Heart left ventricle (tissue), 16 donors: ENCODE data around the gene CST9. TPM values are rescaled to one million over a fixed set of nuclear protein-coding genes. Genes with fewer than 3 reads are reported as not detected.

Source experiments
- ATAC-seq, 4 donors: fragments of 200-7000 bp; cut with Tn5 transposase; one replicate each; pipeline ENCODE4 v1.9.1; 2020 to 2022; ENCODE audit warnings: moderate library complexity in 4 of 4, mild to moderate bottlenecking in 3 of 4, moderate number of reproducible peaks in 1 of 4
- DNase-seq, 5 donors: peaks; one replicate each; pipeline ENCODE4 v3.0.0-alpha.2; 2020
- H3K27ac ChIP-seq, 12 donors: fragments of 200-600 bp; sonication (generic) in 4 of 12; one replicate each; pipeline versions ENCODE4 v1.5.0 to v1.8.0; 2016 to 2022; ENCODE audit warnings: mild to moderate bottlenecking in 2 of 12
- H3K27me3 ChIP-seq, 9 donors: fragments of 200-600 bp; sonication (generic) in 2 of 9; one replicate each; pipeline versions ENCODE4 v1.5.1 to v1.8.0; 2016 to 2022; ENCODE audit warnings: mild to moderate bottlenecking in 3 of 9
- H3K36me3 ChIP-seq, 9 donors: fragments of 200-600 bp; sonication (generic) in 2 of 9; one replicate each; pipeline versions ENCODE4 v1.5.0 to v1.8.0; 2018 to 2022; ENCODE audit warnings: mild to moderate bottlenecking in 2 of 9
- H3K4me1 ChIP-seq, 12 donors: fragments of 200-600 bp; sonication (generic) in 4 of 12; one replicate each; pipeline versions ENCODE4 v1.5.0 to v1.8.0; 2016 to 2022; ENCODE audit warnings: mild to moderate bottlenecking in 3 of 12
- H3K4me3 ChIP-seq, 12 donors: fragments of 200-600 bp; sonication (generic) in 4 of 12; one replicate each; pipeline versions ENCODE4 v1.5.0 to v1.8.0; 2017 to 2022; ENCODE audit warnings: mild to moderate bottlenecking in 9 of 12, moderate library complexity in 4 of 12
- H3K9me3 ChIP-seq, 12 donors: fragments of 200-600 bp; sonication (generic) in 4 of 12; one replicate each; pipeline versions ENCODE4 v1.5.0 to v1.8.0; 2016 to 2022; ENCODE audit warnings: mild to moderate bottlenecking in 1 of 12
- POLR2A ChIP-seq, 2 donors: fragments of 450-650 bp; IDR thresholded peaks; one replicate each; pipeline ENCODE4 v1.6.1; 2017; ENCODE audit warnings: antibody characterized with exemption in 2 of 2, mild to moderate bottlenecking in 2 of 2, moderate library complexity in 2 of 2
- WGBS, 4 donors: extraction: QIAGEN DNeasy Blood & Tissue Kit in 2 of 4; methylation state at CpG; one replicate each; pipeline versions ENCODE4 v1.1.5 to v1.1.7; 2013 to 2018; 5-methylcytosine and 5-hydroxymethylcytosine counted together
- intact Hi-C, 10 donors: fragments of 100-400 bp; cut with DNase I; formaldehyde crosslinking; loops; one replicate each; pipeline versions ENCODE4 v1.11.1 to v1.14.2; 2022
- polyA plus RNA-seq, 2 donors: library from polyadenylated mRNA; stranded (reverse); fragments of 200-250 nt; gene quantifications; one replicate each; pipeline ENCODE4 v1.2.3, GENCODE V29; 2013
- total RNA-seq, 9 donors: library from RNA; depleted of rRNA in 2 of 9; stranded (reverse); fragments of >200 nt in 2 of 9; fragmentation: NEBNext Ultra II Directional in 3 of 9; extraction: Animal tissue kit (Norgen Biotek cat#: 25700) in 3 of 9; gene quantifications; one replicate each; pipeline versions ENCODE4 v1.1.0 to v1.2.4, GENCODE V29; 2016 to 2023
- TF ChIP-seq, protein P1 (sequence below), 12 donors: fragments of 200-600 bp; sonication (generic) in 4 of 12; IDR thresholded peaks; one replicate each; pipeline versions ENCODE4 v1.5.0 to v1.8.0; 2018 to 2022; ENCODE audit warnings: antibody characterized with exemption in 12 of 12, mild to moderate bottlenecking in 5 of 12
- donor health status: ischemic (EF 13 %, LVEDD 7.1; RV severe dilation, severe dysfunction).
- donor health status: healthy with polysubstance abuse.
- donor health status: DM: no; HTN: yes; CAD: no.
- donor health status: DM: no; HTN: no; CAD: no.
- donor health status: ischemic (EF 25% LVEDD 6.9; RV normal size, moderate dysfunction).
- donor health status: ischemic (EF 25% LVEDD 5.7; RV mildly dilated, moderate dysfunction).
- donor health status: healthy.
- donor health status: DM: yes; HTN: yes; CAD: no.
- donor health status: ischemic (EF 35%, LVEDD 5.7; RV mildly dilated, moderate dysfunction).
- donor health status: nonischemic (EF 11% LVEDD 7.7; RV severe dilation, severe dysfunction).
- donor health status: DM: yes; HTN: yes; CAD: no.
- donor health status: PGD.
- donor health status: ischemic (EF 29% LVEDD 5.4; RV normal size, mild dysfunction).
- donor health status: nonischemic (EF 23%, LVEDD 6.1; RV moderate dilation, normal function).

The CST9 gene
- total and polyA plus RNA-seq, 11 donors: not detected

GRCh38 chr20:23630392-23630849, 24.7 kb upstream of the CST9 start:
- Histone ChIP-seq H3K9me3 (peaks cover 0 to 2% (median 0%) of the 10 kb centered on the region in 12 donors), H3K4me3 (no peak overlapping the region), H3K27me3 (no peaks in the 10 kb centered on the region), H3K36me3 (peaks cover 0 to 36% (median 28%) of the 10 kb centered on the region in 9 donors), H3K27ac (peak overlapping the region in 6 of 12 donors; percentile 38 to 76 (median 53)), H3K4me1 (peaks cover 3 to 73% (median 28%) of the 10 kb centered on the region in 12 donors)
- WGBS, 4 donors: 91 to 96% (median 94%) methylated on average over 4 of the region's 4 CpGs
- intact Hi-C loops: loop anchor here in 1 of 10 donors (2.0 kb wide), 1 partner anchor 22 kb away; no protein-coding TSS in a partner anchor
- DNase-seq (no peak), ATAC-seq (no peak)
- TF ChIP-seq POLR2A (IDR thresholded peaks at IDR 0.05): no peak
- TF ChIP-seq, protein P1, sequence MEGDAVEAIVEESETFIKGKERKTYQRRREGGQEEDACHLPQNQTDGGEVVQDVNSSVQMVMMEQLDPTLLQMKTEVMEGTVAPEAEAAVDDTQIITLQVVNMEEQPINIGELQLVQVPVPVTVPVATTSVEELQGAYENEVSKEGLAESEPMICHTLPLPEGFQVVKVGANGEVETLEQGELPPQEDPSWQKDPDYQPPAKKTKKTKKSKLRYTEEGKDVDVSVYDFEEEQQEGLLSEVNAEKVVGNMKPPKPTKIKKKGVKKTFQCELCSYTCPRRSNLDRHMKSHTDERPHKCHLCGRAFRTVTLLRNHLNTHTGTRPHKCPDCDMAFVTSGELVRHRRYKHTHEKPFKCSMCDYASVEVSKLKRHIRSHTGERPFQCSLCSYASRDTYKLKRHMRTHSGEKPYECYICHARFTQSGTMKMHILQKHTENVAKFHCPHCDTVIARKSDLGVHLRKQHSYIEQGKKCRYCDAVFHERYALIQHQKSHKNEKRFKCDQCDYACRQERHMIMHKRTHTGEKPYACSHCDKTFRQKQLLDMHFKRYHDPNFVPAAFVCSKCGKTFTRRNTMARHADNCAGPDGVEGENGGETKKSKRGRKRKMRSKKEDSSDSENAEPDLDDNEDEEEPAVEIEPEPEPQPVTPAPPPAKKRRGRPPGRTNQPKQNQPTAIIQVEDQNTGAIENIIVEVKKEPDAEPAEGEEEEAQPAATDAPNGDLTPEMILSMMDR (IDR thresholded peaks at IDR 0.05): no peak

DNA sequence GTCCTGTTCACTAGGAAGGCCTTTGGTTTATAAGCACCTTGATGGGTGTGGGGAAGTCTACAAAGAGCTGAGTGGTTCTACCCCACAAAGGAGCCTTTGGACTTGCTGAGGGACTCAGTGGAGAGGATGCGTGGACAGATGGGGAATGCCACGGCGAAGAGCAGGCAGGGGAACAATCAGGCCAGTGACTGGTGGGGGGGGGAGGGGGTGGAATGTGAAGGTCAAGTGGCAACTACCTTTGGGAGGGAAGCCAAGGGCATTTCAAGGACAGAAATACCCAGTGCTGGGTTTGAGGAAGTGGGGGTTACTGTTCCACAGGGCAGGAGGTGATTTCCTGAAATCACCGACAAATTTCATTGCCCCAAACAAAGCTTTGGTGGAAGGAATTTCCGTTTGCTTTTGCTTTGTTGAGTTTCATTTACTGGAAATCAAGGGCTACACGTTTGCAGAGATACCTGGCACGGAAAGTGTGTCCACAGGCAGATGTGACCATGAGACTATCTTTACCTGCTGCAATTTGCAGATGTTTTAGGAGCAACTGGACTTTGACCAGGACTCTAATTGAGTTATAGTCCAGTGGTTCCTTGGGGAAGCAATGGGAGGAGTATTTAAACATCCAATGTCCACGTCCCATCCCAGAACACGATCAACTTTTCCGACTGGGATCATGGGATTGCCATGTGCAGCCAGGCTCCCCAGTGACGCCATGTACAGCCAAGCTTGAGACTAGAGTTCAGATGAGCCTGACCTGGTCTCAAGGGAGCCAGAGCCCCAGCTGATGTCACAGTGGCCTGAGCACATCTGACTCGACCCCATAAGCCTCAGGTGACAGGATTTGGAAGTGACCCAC, 24.1 kb upstream of the CST9 start:
- H3K36me3 ChIP-seq: peaks cover 0 to 32% (median 28%) of the 10 kb centered on the region in 9 donors
- H3K27me3 ChIP-seq: no peaks in the 10 kb centered on the region
- peaks cover 0 to 2% (median 0%) of the 10 kb centered on the region in 12 donors for H3K9me3 ChIP-seq
- no peak overlapping the region for H3K4me3 ChIP-seq
- intact Hi-C loops: loop anchor here in 1 of 10 donors (2.0 kb wide), 1 partner anchor 21 kb away; no protein-coding TSS in a partner anchor
- ATAC-seq (no peak), DNase-seq (no peak)
- no peak for TF ChIP-seq POLR2A (IDR thresholded peaks at IDR 0.05)
- TF ChIP-seq, protein P1 (IDR thresholded peaks at IDR 0.05): no peak
- 63 to 82% (median 74%) methylated on average over 12 of the region's 12 CpGs for WGBS, 4 donors
- H3K4me1 ChIP-seq: peaks cover 3 to 66% (median 21%) of the 10 kb centered on the region in 12 donors
- H3K27ac ChIP-seq: peak overlapping the region in 9 of 12 donors; percentile 11 to 76 (median 49)

GRCh38 chr20:23629017-23629541, 23.4 kb upstream of the CST9 start:
- Histone ChIP-seq H3K9me3 (peaks cover 0 to 2% (median 0%) of the 10 kb centered on the region in 12 donors), H3K4me3 (no peak overlapping the region), H3K36me3 (peaks cover 0 to 30% (median 22%) of the 10 kb centered on the region in 9 donors), H3K27me3 (no peaks in the 10 kb centered on the region), H3K4me1 (peaks cover under 1 to 63% (median 15%) of the 10 kb centered on the region in 12 donors), H3K27ac (peak overlapping the region in 9 of 12 donors; percentile 31 to 76 (median 49))
- intact Hi-C loops: no loop called here
- ATAC-seq (peak; percentile 16 to 88 (median 68)), DNase-seq (peak in 2 of 5 donors; percentile 52 to 75)
- WGBS, 4 donors: 45 to 55% (median 50%) methylated on average over 7 of the region's 7 CpGs
- TF ChIP-seq, protein P1 (IDR thresholded peaks at IDR 0.05): no peak
- TF ChIP-seq POLR2A (IDR thresholded peaks at IDR 0.05): peak in 1 of 2 donors; percentile 15
